ENCODE results near the gene MRPL43.

The MRPL43 gene

DNA sequence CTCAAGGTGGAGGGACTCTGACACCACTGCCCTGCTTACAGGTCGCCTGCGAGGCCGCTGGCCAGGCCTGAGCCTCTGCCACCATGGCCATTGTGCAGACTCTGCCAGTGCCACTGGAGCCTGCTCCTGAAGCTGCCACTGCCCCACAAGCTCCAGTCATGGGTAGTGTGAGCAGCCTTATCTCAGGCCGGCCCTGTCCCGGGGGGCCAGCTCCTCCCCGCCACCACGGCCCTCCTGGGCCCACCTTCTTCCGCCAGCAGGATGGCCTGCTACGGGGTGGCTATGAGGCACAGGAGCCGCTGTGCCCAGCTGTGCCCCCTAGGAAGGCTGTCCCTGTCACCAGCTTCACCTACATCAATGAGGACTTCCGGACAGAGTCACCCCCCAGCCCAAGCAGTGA, 15.2 kb upstream of the MRPL43 start:
- no peak for DNase-seq (ENCODE audit: low read depth)

- DNase-seq (ENCODE audit: low read depth) = no peak
Measured at GRCh38 chr10:101001659-101002035, 14.3 kb upstream of the MRPL43 start.

DNA sequence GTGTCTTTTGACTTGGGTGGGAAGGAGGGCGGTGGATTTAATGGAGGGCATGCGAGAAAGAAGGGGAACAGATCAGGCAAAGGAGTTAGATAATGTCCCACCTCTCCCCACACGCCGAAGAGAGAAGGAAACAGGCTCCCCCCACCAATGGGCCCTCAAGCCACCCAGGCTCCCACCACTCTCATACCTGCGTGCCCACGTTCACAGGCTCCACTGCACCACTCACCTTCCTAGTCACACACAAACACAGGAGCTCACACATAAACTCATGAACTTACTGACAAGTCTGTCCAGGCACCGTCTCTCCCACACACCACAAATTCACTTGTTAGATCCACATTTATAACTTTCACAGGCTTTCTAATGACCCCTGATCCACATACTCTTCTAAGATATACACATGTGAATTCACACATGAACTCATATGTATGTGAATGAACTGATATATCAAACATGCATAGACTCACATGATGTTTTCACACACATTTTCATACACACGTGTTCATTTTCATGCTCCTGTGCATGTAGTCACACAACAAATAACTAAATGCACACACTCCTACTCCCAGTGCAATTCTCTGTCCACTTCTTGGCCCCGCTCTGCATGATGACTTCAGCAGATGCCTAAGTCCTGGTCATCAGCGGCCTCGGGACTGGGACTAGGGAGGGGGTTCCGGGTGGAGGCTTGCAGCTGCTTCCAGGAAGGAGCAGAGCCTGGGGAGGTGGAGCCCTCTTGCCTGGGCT, 13.8 kb upstream of the MRPL43 start:
- no peak for DNase-seq (ENCODE audit: low read depth)

GRCh38 chr10:101000127-101000914, 13.0 kb upstream of the MRPL43 start:
- DNase-seq (ENCODE audit: low read depth) = no peak

GRCh38 chr10:100999742-101000126, 12.4 kb upstream of the MRPL43 start, which contains the start of gene LZTS2:
Gene LZTS2, plus strand, starts transcription at chr10:100999808. Its CDS starts 2,731 bp downstream, at chr10:101002539.
- DNase-seq (ENCODE audit: low read depth) = no peak

GRCh38 chr10:100998991-100999741, 11.9 kb upstream of the MRPL43 start:
- DNase-seq (ENCODE audit: low read depth) = peak; percentile 68

GRCh38 chr10:100998183-100998990, 11.1 kb upstream of the MRPL43 start:
- peak; percentile 81 for DNase-seq (ENCODE audit: low read depth)

GRCh38 chr10:100997360-100998182, 10.3 kb upstream of the MRPL43 start:
- peak; percentile 84 for DNase-seq (ENCODE audit: low read depth)

DNA sequence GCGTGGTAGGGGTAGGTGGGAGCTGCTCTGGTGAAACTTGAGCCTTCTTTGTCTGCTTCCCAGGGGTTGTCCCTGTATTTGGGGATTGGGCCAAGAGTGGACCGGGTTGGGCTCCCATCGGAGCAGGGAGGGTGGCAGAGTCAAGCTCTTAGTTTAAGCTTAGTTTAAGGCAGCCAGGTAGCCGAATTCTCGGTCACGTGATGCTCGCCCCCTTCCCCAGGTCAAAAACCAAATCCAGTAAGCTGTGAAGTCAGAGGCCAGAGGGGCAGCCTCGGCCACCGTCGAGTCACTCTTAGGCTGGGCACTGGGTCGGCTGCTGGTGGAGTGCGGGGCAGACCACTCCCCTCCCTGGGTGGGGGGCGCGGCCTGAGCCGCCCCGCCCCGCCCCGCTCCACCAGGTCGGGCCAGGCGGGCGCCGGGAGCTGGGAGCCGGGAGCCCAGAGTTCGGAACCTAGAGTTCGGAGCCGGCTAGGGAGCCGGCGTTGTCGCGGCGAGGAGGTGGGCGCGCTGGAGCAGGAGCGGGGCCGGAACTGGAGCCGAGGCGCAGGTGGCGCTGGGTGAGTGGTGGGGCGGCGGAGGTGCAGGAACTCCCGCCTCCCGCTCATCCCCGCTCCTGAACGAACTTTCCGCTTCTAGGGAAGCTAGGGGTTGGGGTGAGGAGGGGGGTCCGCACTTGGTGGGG, 9.5 kb upstream of the MRPL43 start:
- peak; percentile 58 for DNase-seq (ENCODE audit: low read depth)

- DNase-seq (ENCODE audit: low read depth) = no peak
Measured at GRCh38 chr10:100995181-100995580, 7.9 kb upstream of the MRPL43 start.

DNA sequence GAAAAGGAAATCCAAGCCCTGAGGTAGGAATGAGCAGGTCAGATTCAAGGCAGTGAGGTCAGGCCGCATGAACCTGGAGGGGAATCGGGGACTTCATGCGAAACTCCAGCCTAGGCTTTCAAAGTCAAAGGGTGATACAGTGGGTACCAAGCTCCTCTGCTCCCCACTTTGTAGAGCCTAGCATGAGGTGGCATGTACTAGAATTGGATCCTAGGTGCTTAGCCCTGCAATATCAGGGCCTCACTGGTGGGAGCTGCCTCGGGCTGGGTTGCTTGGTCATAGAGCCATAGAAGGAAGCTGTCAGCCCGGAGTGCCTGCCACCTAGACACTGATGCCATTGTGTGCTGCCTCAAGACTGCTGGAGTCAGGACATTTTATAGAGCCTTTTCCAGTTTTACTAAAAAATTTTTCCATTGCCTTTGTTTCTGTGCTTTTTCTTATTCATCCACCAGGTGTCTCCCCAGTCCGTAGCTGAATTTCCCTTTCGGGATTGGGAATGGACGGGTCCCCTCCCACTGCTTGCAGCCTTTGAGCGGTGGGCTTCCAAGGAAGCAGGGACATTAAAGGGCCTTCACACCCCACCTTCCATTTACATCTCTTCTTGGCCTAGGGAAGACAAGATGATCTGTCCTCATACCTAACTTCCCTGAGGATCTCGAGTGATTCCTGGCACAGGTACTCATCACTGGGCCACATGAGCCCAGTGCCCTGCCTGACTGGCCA, 6.8 kb upstream of the MRPL43 start:
- no peak for DNase-seq (ENCODE audit: low read depth)

DNA sequence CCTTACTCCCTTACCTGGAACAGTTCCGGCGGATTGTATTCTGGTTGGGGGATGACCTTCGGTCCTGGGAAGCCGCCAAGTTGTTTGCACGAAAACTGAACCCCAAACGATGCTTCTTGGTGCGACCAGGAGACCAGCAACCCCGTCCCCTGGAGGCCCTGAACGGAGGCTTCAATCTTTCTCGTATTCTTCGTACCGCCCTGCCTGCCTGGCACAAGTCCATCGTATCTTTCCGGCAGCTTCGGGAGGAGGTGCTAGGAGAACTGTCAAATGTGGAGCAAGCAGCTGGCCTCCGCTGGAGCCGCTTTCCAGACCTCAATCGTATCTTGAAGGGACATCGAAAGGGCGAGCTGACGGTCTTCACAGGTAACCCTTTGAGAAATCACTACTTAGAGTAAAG, 1.8 kb upstream of the MRPL43 start:
- DNase-seq (ENCODE audit: low read depth) = no peak

DNA sequence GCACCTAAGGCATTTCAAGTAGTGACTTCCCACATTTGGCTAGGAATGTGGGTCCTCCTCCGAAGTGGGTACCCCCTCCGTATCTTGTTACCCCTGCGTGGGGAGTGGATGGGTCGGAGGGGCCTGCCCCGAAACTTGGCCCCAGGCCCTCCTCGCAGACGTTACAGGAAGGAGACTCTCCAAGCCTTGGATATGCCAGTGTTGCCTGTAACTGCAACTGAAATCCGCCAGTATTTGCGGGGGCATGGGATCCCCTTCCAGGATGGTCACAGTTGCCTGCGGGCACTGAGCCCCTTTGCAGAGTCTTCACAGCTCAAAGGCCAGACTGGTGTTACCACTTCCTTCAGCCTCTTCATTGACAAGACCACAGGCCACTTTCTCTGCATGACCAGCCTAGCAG, 869 bp upstream of the MRPL43 start:
- no peak for DNase-seq (ENCODE audit: low read depth)

- no peak for DNase-seq (ENCODE audit: low read depth)
Measured at GRCh38 chr10:100987685-100988049, 370 bp upstream of the MRPL43 start.

- DNase-seq (ENCODE audit: low read depth) = no peak
Measured at GRCh38 chr10:100986623-100986951, 710 bp downstream of the MRPL43 start.

- no peak for DNase-seq (ENCODE audit: low read depth)
Measured at GRCh38 chr10:100985336-100985735, 2.0 kb downstream of the MRPL43 start.

- no peak for DNase-seq (ENCODE audit: low read depth)
Measured at GRCh38 chr10:100984672-100985177, 2.6 kb downstream of the MRPL43 start.

GRCh38 chr10:100983868-100984671, 3.2 kb downstream of the MRPL43 start:
- DNase-seq (ENCODE audit: low read depth) = no peak
